Measurements from ENCODE around the gene LTN1.

- TF ChIP-seq BRCA1 (CRISPR knock-in tag; IDR thresholded peaks at IDR 0.05) (no peak), NFE2L2 (IDR thresholded peaks at IDR 0.05; ENCODE audit: low read length) (no peak), RERE (CRISPR knock-in tag; IDR thresholded peaks at IDR 0.05; ENCODE audit: low read depth) (no peak), MXD1 (CRISPR knock-in tag; IDR thresholded peaks at IDR 0.05) (no peak), ZNF747 (CRISPR knock-in tag; IDR thresholded peaks at IDR 0.05; ENCODE audit: borderline replicate concordance) (no peak), E2F5 (CRISPR knock-in tag; conservative IDR thresholded peaks at IDR 0.05) (no peak), RAD21 (CRISPR knock-in tag; IDR thresholded peaks at IDR 0.05) (no peak)
Observed at GRCh38 chr21:28993293-28993629, 584 bp upstream of the LTN1 start.

Measured in HepG2 (cell line).